Measurements from ENCODE around the gene LIPG. TPM values are rescaled to one million over a fixed set of nuclear protein-coding genes. Genes with fewer than 3 reads are reported as not detected.
"Not testable (repeated sequence)": the region's sequence is repeated elsewhere in the genome, so short reads cannot be mapped to it uniquely, and the experiment has no call there.

LIPG gene
- total RNA-seq, 4 donors from 2014 or later: 0.06 to 11.9 (median 1.3) TPM; not detected in 1

GRCh38 chr18:49569724-49570123 lies 7.9 kb downstream of the LIPG start:
- Histone ChIP-seq H3K27ac (replicated peaks in 1 of 4) (no peak overlapping the region), H3K27me3 (peaks cover 0 to 20% (median 0%) of the 10 kb centered on the region in 4 donors), H3K9me3 (no peaks in the 10 kb centered on the region), H3K4me1 (no peaks in the 10 kb centered on the region), H3K36me3 (no peaks in the 10 kb centered on the region), H3K4me3 (no peak overlapping the region)
- DNase-seq (ENCODE audit: extremely low spot score): no peak
- TF ChIP-seq CTCF (IDR thresholded peaks at IDR 0.05) (no peak), POLR2AphosphoS5 (IDR thresholded peaks at IDR 0.05) (no peak), EP300 (IDR thresholded peaks at IDR 0.05) (no peak), POLR2A (IDR thresholded peaks at IDR 0.05; ENCODE audit: low read depth) (no peak)
- intact Hi-C loops (cut with DNase I): no loop called here
- 88% methylated on average over 6 of the region's 6 CpGs for WGBS

GRCh38 chr18:49570836-49571235 lies 9.0 kb downstream of the LIPG start:
- Histone ChIP-seq H3K9me3 (no peaks in the 10 kb centered on the region), H3K4me1 (no peaks in the 10 kb centered on the region), H3K4me3 (no peak overlapping the region), H3K27me3 (peaks cover 0 to 12% (median 0%) of the 10 kb centered on the region in 4 donors), H3K36me3 (no peaks in the 10 kb centered on the region), H3K27ac (replicated peaks in 1 of 4) (no peak overlapping the region)
- 93% methylated on average over 5 of the region's 5 CpGs for WGBS
- intact Hi-C loops (cut with DNase I): no loop called here
- TF ChIP-seq CTCF (IDR thresholded peaks at IDR 0.05): no peak
- DNase-seq (ENCODE audit: extremely low spot score): no peak

- intact Hi-C loops (cut with DNase I): no loop called here
- no peak for DNase-seq (ENCODE audit: extremely low spot score)
- Histone ChIP-seq H3K27ac (replicated peaks in 1 of 4) (no peak overlapping the region), H3K4me3 (no peak overlapping the region), H3K4me1 (no peaks in the 10 kb centered on the region), H3K9me3 (no peaks in the 10 kb centered on the region), H3K27me3 (no peaks in the 10 kb centered on the region), H3K36me3 (no peaks in the 10 kb centered on the region)
- TF ChIP-seq CTCF (IDR thresholded peaks at IDR 0.05) (no peak), EP300 (IDR thresholded peaks at IDR 0.05) (no peak), POLR2A (IDR thresholded peaks at IDR 0.05; ENCODE audit: low read depth) (no peak), POLR2AphosphoS5 (IDR thresholded peaks at IDR 0.05) (no peak)
- 93% methylated on average over 11 of the region's 11 CpGs for WGBS
Measured at GRCh38 chr18:49572611-49573345, 10.9 kb downstream of the LIPG start.

- H3K4me1 ChIP-seq: no peaks in the 10 kb centered on the region
- WGBS: 100% methylated on average over 2 of the region's 2 CpGs
- intact Hi-C loops (cut with DNase I): no loop called here
Measured at GRCh38 chr18:49573835-49574234, 12.0 kb downstream of the LIPG start.

GRCh38 chr18:49579041-49579440 lies 17.2 kb downstream of the LIPG start:
- H3K9me3 ChIP-seq; H3K27me3 ChIP-seq; H3K4me3 ChIP-seq; H3K36me3 ChIP-seq; H3K27ac ChIP-seq (replicated peaks in 1 of 4); intact Hi-C loops (cut with DNase I); DNase-seq (ENCODE audit: extremely low spot score); H3K4me1 ChIP-seq: not testable (repeated sequence)
- WGBS: 98% methylated on average over 2 of the region's 2 CpGs

More at GRCh38 chr18:49573835-49574234, 12.0 kb downstream of the LIPG start:
- no peak for DNase-seq (ENCODE audit: extremely low spot score)
- H3K4me3 ChIP-seq: no peak overlapping the region
- TF ChIP-seq CTCF (IDR thresholded peaks at IDR 0.05): no peak
- no peak for TF ChIP-seq POLR2A (IDR thresholded peaks at IDR 0.05; ENCODE audit: low read depth)
- TF ChIP-seq EP300 (IDR thresholded peaks at IDR 0.05): no peak
- TF ChIP-seq POLR2AphosphoS5 (IDR thresholded peaks at IDR 0.05): no peak
- no peaks in the 10 kb centered on the region for H3K9me3 ChIP-seq
- H3K36me3 ChIP-seq: no peaks in the 10 kb centered on the region
- no peak overlapping the region for H3K27ac ChIP-seq (replicated peaks in 1 of 4)
- H3K27me3 ChIP-seq: no peaks in the 10 kb centered on the region

GRCh38 chr18:49579583-49579982 lies 17.7 kb downstream of the LIPG start:
- H3K27me3 ChIP-seq; DNase-seq (ENCODE audit: extremely low spot score); intact Hi-C loops (cut with DNase I); H3K36me3 ChIP-seq; H3K9me3 ChIP-seq; H3K4me3 ChIP-seq; H3K27ac ChIP-seq (replicated peaks in 1 of 4); H3K4me1 ChIP-seq: not testable (repeated sequence)
- WGBS: 100% methylated on average over 2 of the region's 2 CpGs

All from esophagus muscularis mucosa (tissue), 4 donors.